CD14-positive monocyte (primary cell): ENCODE data around the gene PCDHGA8. TPM values are rescaled to one million over a fixed set of nuclear protein-coding genes. Genes with fewer than 3 reads are reported as not detected.
A peak's percentile ranks its signal among the peaks of the same experiment; 100 is the strongest.
"Not testable (repeated sequence)": the region's sequence is repeated elsewhere in the genome, so short reads cannot be mapped to it uniquely, and the experiment has no call there.

Source experiments
- DNase-seq, 3 donors: peaks; one replicate each; pipeline ENCODE4 v3.0.0-alpha.2; 2011 to 2022
- H2AFZ ChIP-seq: 2 replicates; pipeline ENCODE4 v1.6.0; 2012; ENCODE audit warnings: mild to moderate bottlenecking, low read depth, low read length, inconsistent platforms; ENCODE audit not compliant: insufficient read depth, poor library complexity, severe bottlenecking
- H3K27ac ChIP-seq, 2 donors: 1 replicate in 1 of 2; 2 replicates in 1 of 2; pipeline ENCODE4 v1.5.1; 2012 to 2013; ENCODE audit warnings: low read length in 2 of 2, control low read depth in 1 of 2, inconsistent platforms in 1 of 2, low read depth in 1 of 2, mild to moderate bottlenecking in 1 of 2
- H3K27me3 ChIP-seq, 2 donors: one replicate each; pipeline versions ENCODE4 v1.6.0 to v1.6.1; 2011 to 2013; ENCODE audit warnings: low read length in 2 of 2; ENCODE audit not compliant: control insufficient read depth in 2 of 2, insufficient read depth in 2 of 2
- H3K36me3 ChIP-seq, 2 donors: replicated peaks in 1 of 2; 1 replicate in 1 of 2; 2 replicates in 1 of 2; pipeline versions ENCODE4 v1.5.1 to v1.6.1; 2012 to 2013; ENCODE audit warnings: low read length in 2 of 2, control low read depth in 1 of 2, inconsistent platforms in 1 of 2, mild to moderate bottlenecking in 1 of 2; ENCODE audit not compliant: insufficient read depth in 2 of 2, control insufficient read depth in 1 of 2
- H3K4me1 ChIP-seq, 2 donors: 1 replicate in 1 of 2; 2 replicates in 1 of 2; pipeline versions ENCODE4 v1.5.1 to v1.6.1; 2012 to 2013; ENCODE audit warnings: low read length in 2 of 2, control low read depth in 1 of 2, inconsistent platforms in 1 of 2, mild to moderate bottlenecking in 1 of 2, moderate library complexity in 1 of 2; ENCODE audit not compliant: insufficient read depth in 2 of 2, control insufficient read depth in 1 of 2
- H3K4me2 ChIP-seq: replicated peaks from 2 replicates; pipeline ENCODE3; 2012; ENCODE audit warnings: low read length, moderate library complexity, mild to moderate bottlenecking; ENCODE audit not compliant: poor library complexity, severe bottlenecking; ENCODE audit errors: extremely low read depth
- H3K4me3 ChIP-seq, 3 experiments: fragments of 200-600 bp in 1 of 3; sonication (generic) in 1 of 3; replicated peaks in 1 of 3; 1 replicate in 2 of 3; 2 replicates in 1 of 3; pipeline ENCODE4 v1.5.1; 2011 to 2013; ENCODE audit warnings: low read length in 3 of 3, mild to moderate bottlenecking in 3 of 3, control low read depth in 2 of 3, low read depth in 2 of 3, inconsistent platforms in 1 of 3, moderate library complexity in 1 of 3
- H3K79me2 ChIP-seq: 2 replicates; pipeline ENCODE4 v1.6.0; 2012; ENCODE audit warnings: mild to moderate bottlenecking, control low read depth, inconsistent platforms, low read length, moderate library complexity; ENCODE audit not compliant: insufficient read depth
- H3K9ac ChIP-seq: 2 replicates; pipeline ENCODE4 v1.6.0; 2017; ENCODE audit warnings: low read length, mild to moderate bottlenecking; ENCODE audit not compliant: insufficient read depth, poor library complexity, severe bottlenecking
- H3K9me3 ChIP-seq, 2 donors: replicated peaks in 1 of 2; 1 replicate in 1 of 2; 2 replicates in 1 of 2; pipeline versions ENCODE4 v1.5.1 to v1.6.1; 2012 to 2013; ENCODE audit warnings: low read length in 2 of 2, control low read depth in 1 of 2; ENCODE audit not compliant: control insufficient read depth in 1 of 2, insufficient read depth in 1 of 2
- H4K20me1 ChIP-seq: 2 replicates; pipeline ENCODE4 v1.6.0; 2012; ENCODE audit warnings: mild to moderate bottlenecking, low read length, control low read depth, moderate library complexity; ENCODE audit not compliant: insufficient read depth
- H3K27ac Mint-ChIP-seq, 7 donors: one replicate each; pipeline ENCODE4 v1.8.0; 2020; ENCODE audit warnings: mild to moderate bottlenecking in 7 of 7, mixed read lengths in 7 of 7, moderate library complexity in 6 of 7, inconsistent platforms in 2 of 7
- H3K27me3 Mint-ChIP-seq, 3 donors: one replicate each; pipeline ENCODE4 v1.8.0; 2021 to 2022; ENCODE audit warnings: low read depth in 3 of 3, mild to moderate bottlenecking in 3 of 3, mixed read lengths in 3 of 3, moderate library complexity in 3 of 3, inconsistent platforms in 1 of 3
- H3K36me3 Mint-ChIP-seq, 2 donors: one replicate each; pipeline ENCODE4 v1.8.0; 2020; ENCODE audit warnings: mixed read lengths in 2 of 2, inconsistent platforms in 1 of 2, mild to moderate bottlenecking in 1 of 2
- H3K4me1 Mint-ChIP-seq: one replicate; pipeline ENCODE4 v1.8.0; 2020; ENCODE audit warnings: mild to moderate bottlenecking, mixed read lengths
- H3K4me3 Mint-ChIP-seq, 2 donors: one replicate each; pipeline ENCODE4 v1.8.0; 2020; ENCODE audit warnings: mild to moderate bottlenecking in 2 of 2, mixed read lengths in 2 of 2, moderate library complexity in 1 of 2
- H3K9me3 Mint-ChIP-seq, 7 donors: one replicate each; pipeline ENCODE4 v1.8.0; 2020 to 2022; ENCODE audit warnings: mixed read lengths in 7 of 7, mild to moderate bottlenecking in 6 of 7, moderate library complexity in 6 of 7, inconsistent platforms in 2 of 7
- WGBS: methylation state at CpG from one replicate; pipeline ENCODE4 v1.1.5; 2013; ENCODE audit warnings: missing lambda C conversion rate; ENCODE audit not compliant: insufficient coverage; 5-methylcytosine and 5-hydroxymethylcytosine counted together
- intact Hi-C, 2 donors: fragments of 100-400 bp; cut with micrococcal nuclease; formaldehyde crosslinking; loops; one replicate each; pipeline versions ENCODE4 v1.15.0 to v1.15.1; 2023
- polyA plus RNA-seq, 3 donors: library from polyadenylated mRNA; depleted of rRNA in 1 of 3; unstranded in 2 of 3; stranded (reverse) in 1 of 3; fragments of 300-500 nt in 2 of 3; fragments of >200 nt in 1 of 3; fragmentation: Illumina TruSeq in 2 of 3; gene quantifications; 1 replicate in 2 of 3; 2 replicates in 1 of 3; pipeline ENCODE4 v1.2.3, GENCODE V29; 2012 to 2021
- TF ChIP-seq, protein P1 (sequence below): fragments of 200-600 bp; IDR thresholded peaks from one replicate; pipeline ENCODE4 v1.8.0; 2022; ENCODE audit warnings: antibody characterized with exemption, mild to moderate bottlenecking

PCDHGA8 gene
- polyA plus RNA-seq, 3 donors, result not detected

DNA sequence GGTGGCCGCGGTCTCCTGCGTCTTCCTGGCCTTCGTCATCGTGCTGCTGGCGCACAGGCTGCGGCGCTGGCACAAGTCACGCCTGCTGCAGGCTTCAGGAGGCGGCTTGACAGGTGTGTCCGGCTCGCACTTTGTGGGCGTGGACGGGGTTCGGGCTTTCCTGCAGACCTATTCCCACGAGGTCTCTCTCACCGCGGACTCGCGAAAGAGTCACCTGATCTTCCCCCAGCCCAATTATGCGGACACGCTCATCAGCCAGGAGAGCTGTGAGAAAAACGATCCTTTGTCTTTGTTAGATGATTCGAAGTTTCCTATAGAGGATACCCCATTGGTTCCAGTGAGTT is 22.8 kb downstream of the PCDHGA8 start:
- H3K4me1 Mint-ChIP-seq, result peaks cover 31% of the 10 kb centered on the region
- not testable (repeated sequence) for H3K27ac Mint-ChIP-seq, H3K4me2 ChIP-seq, H4K20me1 ChIP-seq, H3K27ac ChIP-seq, DNase-seq, H3K9ac ChIP-seq, H3K36me3 ChIP-seq, H3K79me2 ChIP-seq, H3K4me3 ChIP-seq, H2AFZ ChIP-seq
- WGBS, result 27% methylated on average over 20 of the region's 24 CpGs
- peaks cover 15 to 61% (median 46%) of the 10 kb centered on the region in 7 donors for H3K9me3 Mint-ChIP-seq
- Histone ChIP-seq H3K4me1 (peaks cover 22% of the 10 kb centered on the region in 2 donors), H3K9me3 (peaks cover 25 to 54% of the 10 kb centered on the region in 2 donors), H3K27me3 (peaks cover 72 to 100% of the 10 kb centered on the region in 2 donors)
- peak overlapping the region in 1 of 2 donors; percentile 80 for H3K4me3 Mint-ChIP-seq
- peaks cover 78 to 84% (median 83%) of the 10 kb centered on the region in 3 donors for H3K27me3 Mint-ChIP-seq
- peaks cover 16 to 27% of the 10 kb centered on the region in 2 donors for H3K36me3 Mint-ChIP-seq
- intact Hi-C loops, result loop anchor here in 1 of 2 donors (5.0 kb wide), 1 partner anchor 107 kb away; no protein-coding TSS in a partner anchor

DNA sequence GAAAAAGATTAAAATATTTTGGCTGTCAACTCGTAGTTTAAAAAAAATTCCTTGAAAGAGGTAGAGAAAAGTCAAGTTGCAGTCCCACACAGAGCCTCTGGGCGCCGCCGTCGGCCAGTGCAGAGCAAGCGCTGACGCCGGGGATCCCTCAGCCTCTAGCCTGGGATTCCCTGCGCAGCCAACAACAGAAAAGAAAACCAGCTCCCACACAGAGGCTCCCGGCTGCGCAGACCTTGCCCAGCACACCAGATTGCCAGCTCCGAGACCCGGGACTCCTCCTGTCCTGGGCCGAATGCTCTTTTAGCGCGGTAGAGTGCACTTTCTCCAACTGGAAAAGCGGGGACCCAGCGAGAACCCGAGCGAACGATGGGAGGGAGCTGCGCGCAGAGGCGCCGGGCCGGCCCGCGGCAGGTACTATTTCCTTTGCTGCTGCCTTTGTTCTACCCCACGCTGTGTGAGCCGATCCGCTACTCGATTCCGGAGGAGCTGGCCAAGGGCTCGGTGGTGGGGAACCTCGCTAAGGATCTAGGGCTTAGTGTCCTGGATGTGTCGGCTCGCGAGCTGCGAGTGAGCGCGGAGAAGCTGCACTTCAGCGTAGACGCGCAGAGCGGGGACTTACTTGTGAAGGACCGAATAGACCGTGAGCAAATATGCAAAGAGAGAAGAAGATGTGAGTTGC is 25.2 kb downstream of the PCDHGA8 start, which contains the start of gene PCDHGB7:
Gene PCDHGB7 (plus strand): TSS at position 184 of the 679 bp plus-strand sequence. CDS start 183 bp downstream, at position 367.
- Histone ChIP-seq H3K9me3 (peaks cover 40 to 64% of the 10 kb centered on the region in 2 donors), H2AFZ (peak within 1 kb of the TSS; percentile 80), H3K4me2 (peak within 1 kb of the TSS; percentile 70), H3K27me3 (peaks cover 82 to 100% of the 10 kb centered on the region in 2 donors), H3K4me3 (peak within 1 kb of the TSS; percentile 20 to 74 (median 44)), H3K4me1 (peaks cover 31 to 32% of the 10 kb centered on the region in 2 donors)
- not testable (repeated sequence) for H3K79me2 ChIP-seq, H3K27ac Mint-ChIP-seq, H3K27ac ChIP-seq, H4K20me1 ChIP-seq, H3K9ac ChIP-seq, H3K36me3 ChIP-seq
- WGBS, result 7% methylated on average over 40 of the region's 47 CpGs
- DNase-seq, result peak; percentile 56 to 69 (median 57)
- H3K9me3 Mint-ChIP-seq, result peaks cover 16 to 75% (median 58%) of the 10 kb centered on the region in 7 donors
- H3K27me3 Mint-ChIP-seq, result peaks cover 83 to 88% (median 88%) of the 10 kb centered on the region in 3 donors
- peaks cover 47% of the 10 kb centered on the region for H3K4me1 Mint-ChIP-seq
- peak within 1 kb of the TSS; percentile 84 to 93 for H3K4me3 Mint-ChIP-seq
- peaks cover 16 to 39% of the 10 kb centered on the region in 2 donors for H3K36me3 Mint-ChIP-seq
- intact Hi-C loops, result loop anchor here in 1 of 2 donors (5.0 kb wide), 1 partner anchor 105 kb away; no protein-coding TSS in a partner anchor
- TF ChIP-seq, protein P1, sequence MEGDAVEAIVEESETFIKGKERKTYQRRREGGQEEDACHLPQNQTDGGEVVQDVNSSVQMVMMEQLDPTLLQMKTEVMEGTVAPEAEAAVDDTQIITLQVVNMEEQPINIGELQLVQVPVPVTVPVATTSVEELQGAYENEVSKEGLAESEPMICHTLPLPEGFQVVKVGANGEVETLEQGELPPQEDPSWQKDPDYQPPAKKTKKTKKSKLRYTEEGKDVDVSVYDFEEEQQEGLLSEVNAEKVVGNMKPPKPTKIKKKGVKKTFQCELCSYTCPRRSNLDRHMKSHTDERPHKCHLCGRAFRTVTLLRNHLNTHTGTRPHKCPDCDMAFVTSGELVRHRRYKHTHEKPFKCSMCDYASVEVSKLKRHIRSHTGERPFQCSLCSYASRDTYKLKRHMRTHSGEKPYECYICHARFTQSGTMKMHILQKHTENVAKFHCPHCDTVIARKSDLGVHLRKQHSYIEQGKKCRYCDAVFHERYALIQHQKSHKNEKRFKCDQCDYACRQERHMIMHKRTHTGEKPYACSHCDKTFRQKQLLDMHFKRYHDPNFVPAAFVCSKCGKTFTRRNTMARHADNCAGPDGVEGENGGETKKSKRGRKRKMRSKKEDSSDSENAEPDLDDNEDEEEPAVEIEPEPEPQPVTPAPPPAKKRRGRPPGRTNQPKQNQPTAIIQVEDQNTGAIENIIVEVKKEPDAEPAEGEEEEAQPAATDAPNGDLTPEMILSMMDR, result peak; percentile 77
